ENCODE measurements around the gene HPS1. TPM values are rescaled to one million over a fixed set of nuclear protein-coding genes. Genes with fewer than 3 reads are reported as not detected.

The HPS1 gene
- total RNA-seq, 1 experiment from 2014 or later = 47.4 TPM

- Histone ChIP-seq H3K18ac (ENCODE audit: insufficient read length, low read depth, low read length) (no peak overlapping the region), H3K79me1 (ENCODE audit: insufficient read depth, low read depth, low read length, poor library complexity, severe bottlenecking) (no peaks in the 10 kb centered on the region), H3K4ac (ENCODE audit: low read depth, low read length) (no peak overlapping the region), H3T11ph (ENCODE audit: low read length) (no peak overlapping the region), H2AK5ac (ENCODE audit: insufficient read length, low read length) (no peak overlapping the region), H3K14ac (ENCODE audit: insufficient read depth, low read length) (no peak overlapping the region), H2BK20ac (ENCODE audit: low read depth, low read length, poor library complexity, severe bottlenecking) (no peak overlapping the region), H3K27ac (ENCODE audit: insufficient read length, low read depth, low read length) (no peak overlapping the region), H3K23ac (ENCODE audit: insufficient read length, low read depth, low read length) (no peak overlapping the region), H3K23me2 (ENCODE audit: insufficient read length, low read depth, low read length, poor library complexity, severe bottlenecking) (no peaks in the 10 kb centered on the region), H3K4me1 (ENCODE audit: insufficient read depth, low read length) (no peaks in the 10 kb centered on the region; the same call in 1 of the 2 replicates), H3K27me3 (ENCODE audit: insufficient read depth, low read length) (no peaks in the 10 kb centered on the region), H2BK5ac (ENCODE audit: insufficient read length, low read length) (no peak overlapping the region), H3K56ac (ENCODE audit: insufficient read length, low read depth, low read length) (no peak overlapping the region), H2BK120ac (ENCODE audit: low read depth, low read length, poor library complexity, severe bottlenecking) (no peak overlapping the region), H3K4me2 (ENCODE audit: insufficient read depth, insufficient read length, low read length) (no peak overlapping the region), H4K91ac (ENCODE audit: insufficient read length, low read depth, low read length) (no peak overlapping the region), H2BK15ac (ENCODE audit: low read depth, low read length) (no peak overlapping the region), H3K9ac (ENCODE audit: extremely low read depth, insufficient read length, low read length) (no peak overlapping the region), H2BK12ac (ENCODE audit: insufficient read length, low read depth, low read length) (no peak overlapping the region), H3K9me3 (ENCODE audit: control insufficient read depth, low read depth, low read length) (no peaks in the 10 kb centered on the region), H4K5ac (ENCODE audit: insufficient read length, low read depth, low read length) (no peak overlapping the region), H3K79me2 (ENCODE audit: insufficient read depth, low read length) (no peaks in the 10 kb centered on the region), H2AFZ (ENCODE audit: low read length) (no peak overlapping the region), H4K8ac (replicated peaks; ENCODE audit: insufficient read length, low read depth, low read length) (no peak overlapping the region), H4K20me1 (ENCODE audit: control insufficient read depth, insufficient read depth, insufficient read length) (no peaks in the 10 kb centered on the region)
- no peak for TF ChIP-seq CTCF (conservative IDR thresholded peaks at IDR 0.05)
- H3K27ac Mint-ChIP-seq = no peak overlapping the region
- DNase-seq = no peak
- no peaks in the 10 kb centered on the region for H3K9me3 Mint-ChIP-seq
- peaks cover 29% of the 10 kb centered on the region for H3K27me3 Mint-ChIP-seq (ENCODE audit: low read depth)
- H3K4me1 Mint-ChIP-seq = peaks cover 12 to 17% of the 10 kb centered on the region in 2 experiments
- no peaks in the 10 kb centered on the region; a peak in 1 of 7 replicates for H3K36me3 Mint-ChIP-seq (ENCODE audit: insufficient read depth in 1 of 3, low read depth in 3 of 3)
- no CpG with 5 or more reads among the region's 3 CpGs for WGBS (ENCODE audit: extremely low coverage, insufficient read length, low lambda C conversion rate)
- no peak overlapping the region for H3K4me3 Mint-ChIP-seq
Measured at GRCh38 chr10:98465866-98466265, 19.1 kb upstream of the HPS1 start.
